NOMO-1 treated with DMSO at 0.1 percent for 48 hours (cell line): ENCODE data around the gene PNPLA1.
A peak's percentile ranks its signal among the peaks of the same experiment; 100 is the strongest.

Source experiments
- DNase-seq: peaks from one replicate; lab custom pipeline; 2025; ENCODE audit not compliant: unreplicated experiment; lab: John Stamatoyannopoulos, UW

Gene PNPLA1

DNA sequence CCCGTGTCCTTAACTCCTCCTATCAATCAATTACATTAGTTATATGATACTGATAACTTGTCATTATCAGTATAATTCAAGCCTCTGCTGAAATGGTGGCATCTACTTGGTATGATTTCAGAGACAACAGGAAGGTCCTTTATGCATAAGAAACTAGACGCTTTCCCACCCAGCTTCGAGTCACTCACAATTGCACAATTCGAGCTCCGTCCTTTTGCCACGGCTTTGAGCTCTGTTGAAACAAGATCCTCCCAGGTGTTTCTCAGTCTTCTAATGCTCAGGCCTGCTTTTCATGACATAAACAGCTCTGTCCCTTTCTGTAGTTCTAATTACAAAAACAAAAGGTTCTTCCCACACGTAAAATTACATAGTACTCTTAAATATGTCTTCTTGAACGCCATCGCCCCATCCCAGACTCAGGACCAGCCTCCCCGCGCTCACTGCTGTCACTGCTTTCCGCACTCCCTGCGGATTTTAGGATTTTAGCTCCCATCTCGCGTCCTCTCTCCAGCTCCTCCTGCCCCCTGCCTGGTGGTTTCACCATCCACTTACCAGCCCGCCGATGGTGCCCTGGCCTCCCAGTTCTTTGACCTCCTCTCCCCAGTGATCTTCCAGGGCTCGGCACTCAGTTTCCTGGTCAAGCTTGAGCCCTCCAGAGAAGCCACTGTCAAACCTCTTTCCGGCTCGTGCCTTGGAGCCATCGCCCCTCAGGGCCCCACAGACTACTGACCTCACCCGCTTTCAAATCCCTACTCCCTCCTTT, 23.2 kb upstream of the PNPLA1 start:
- peak; percentile 80 for DNase-seq

DNA sequence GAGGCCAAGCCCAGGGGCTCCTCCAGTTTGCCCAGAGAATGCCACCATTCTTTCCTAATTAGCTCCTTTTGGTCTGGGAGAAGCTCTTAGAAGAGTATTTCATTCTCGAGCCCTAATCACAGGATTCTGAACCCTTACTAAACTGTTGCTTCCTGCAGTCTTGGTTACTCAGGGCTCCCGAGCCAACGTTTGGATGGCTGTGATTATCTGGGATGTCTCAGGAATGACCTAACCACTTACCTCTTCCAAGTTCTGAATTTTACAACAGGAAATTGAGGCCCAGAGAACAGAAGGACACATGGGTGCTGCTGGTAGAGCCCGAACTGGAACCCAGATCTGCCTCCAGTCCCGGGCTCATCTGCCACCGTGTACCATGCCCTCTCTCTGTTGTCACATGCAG, 22.2 kb upstream of the PNPLA1 start:
- DNase-seq, result no peak

DNA sequence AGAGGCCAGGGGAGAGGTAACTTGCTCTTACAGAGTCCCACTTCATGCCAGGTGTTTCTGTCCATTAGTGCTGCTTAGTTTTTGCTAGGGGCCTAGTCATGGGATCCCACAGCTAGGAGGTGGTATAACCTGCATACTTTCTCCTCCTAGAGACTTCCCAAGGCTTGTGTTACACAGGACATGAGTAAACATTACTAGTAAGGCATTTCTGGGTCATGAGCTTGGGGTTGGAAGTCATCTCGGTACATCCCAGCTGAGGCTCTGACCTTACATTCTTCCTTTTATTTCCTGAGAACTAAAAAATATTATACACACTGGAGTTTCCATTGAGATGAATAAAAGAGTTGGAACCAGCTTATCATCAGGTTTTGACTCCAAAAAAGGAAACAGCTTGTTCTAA, 20.9 kb upstream of the PNPLA1 start:
- DNase-seq, result no peak

- DNase-seq, result no peak
Observed at GRCh38 chr6:36249536-36249935, 20.3 kb upstream of the PNPLA1 start.

DNA sequence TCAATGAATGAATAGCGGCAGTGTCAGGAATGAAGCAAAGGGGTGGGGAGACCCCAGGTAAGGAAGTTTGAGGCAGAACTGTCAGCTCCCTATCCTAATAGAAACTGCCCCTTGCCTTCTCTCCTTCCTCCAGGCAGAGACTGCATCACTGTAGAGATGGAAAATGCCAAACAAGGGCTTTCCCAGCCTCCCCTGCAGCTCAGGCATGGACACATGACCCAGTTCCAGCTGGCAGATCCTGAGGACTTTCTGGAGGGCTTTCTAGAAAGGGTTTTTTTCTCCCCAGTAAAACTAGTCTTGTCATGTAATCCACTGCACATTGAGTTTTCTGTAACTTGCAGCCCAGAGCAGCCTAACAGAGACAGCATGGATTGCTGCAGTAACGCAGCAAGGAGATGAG, 17.9 kb upstream of the PNPLA1 start:
- no peak for DNase-seq

- no peak for DNase-seq
Observed at GRCh38 chr6:36263390-36264000, 6.4 kb upstream of the PNPLA1 start.

GRCh38 chr6:36265744-36266143, 4.1 kb upstream of the PNPLA1 start:
- no peak for DNase-seq

GRCh38 chr6:36266913-36267644, 2.8 kb upstream of the PNPLA1 start:
- no peak for DNase-seq

DNA sequence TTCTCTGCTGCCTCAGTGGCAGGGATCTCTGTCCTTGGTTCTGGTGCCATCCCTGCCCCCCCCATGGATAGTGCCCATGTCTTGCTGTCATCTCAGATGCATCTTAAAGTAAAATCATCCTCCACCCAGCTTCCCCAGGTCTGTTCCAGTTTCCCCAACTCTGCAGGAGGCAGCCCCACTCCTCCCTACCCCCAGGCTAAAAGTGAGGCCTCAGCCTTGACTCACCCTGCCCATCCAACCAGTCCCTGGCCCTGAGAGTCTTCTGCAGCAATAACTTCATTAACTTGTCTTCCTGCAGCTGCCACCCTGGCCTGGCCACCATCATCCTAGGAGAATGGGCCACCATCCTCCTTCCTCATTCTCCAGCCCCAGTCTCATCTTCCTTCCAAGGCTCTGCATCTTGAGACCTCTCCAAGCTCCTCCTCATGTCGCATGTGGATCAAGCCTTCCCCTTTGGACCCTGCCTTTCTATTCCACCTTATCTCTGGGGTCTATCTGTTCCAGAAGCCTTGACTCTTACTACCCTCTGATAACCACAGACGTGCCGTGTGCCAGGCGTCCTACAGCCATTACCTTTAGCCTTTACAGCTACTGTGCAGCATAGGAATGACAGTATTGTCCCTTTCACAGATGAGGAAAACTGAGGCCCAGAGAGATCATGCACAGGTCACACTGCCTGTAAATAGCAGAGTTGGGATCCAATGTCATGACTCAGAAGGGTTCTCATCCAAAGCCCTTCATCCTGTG, 2.0 kb upstream of the PNPLA1 start:
- DNase-seq, result no peak

- no peak for DNase-seq
Observed at GRCh38 chr6:36268478-36269275, 1.2 kb upstream of the PNPLA1 start.

- no peak for DNase-seq
Observed at GRCh38 chr6:36272234-36272633, 2.4 kb downstream of the PNPLA1 start.

DNA sequence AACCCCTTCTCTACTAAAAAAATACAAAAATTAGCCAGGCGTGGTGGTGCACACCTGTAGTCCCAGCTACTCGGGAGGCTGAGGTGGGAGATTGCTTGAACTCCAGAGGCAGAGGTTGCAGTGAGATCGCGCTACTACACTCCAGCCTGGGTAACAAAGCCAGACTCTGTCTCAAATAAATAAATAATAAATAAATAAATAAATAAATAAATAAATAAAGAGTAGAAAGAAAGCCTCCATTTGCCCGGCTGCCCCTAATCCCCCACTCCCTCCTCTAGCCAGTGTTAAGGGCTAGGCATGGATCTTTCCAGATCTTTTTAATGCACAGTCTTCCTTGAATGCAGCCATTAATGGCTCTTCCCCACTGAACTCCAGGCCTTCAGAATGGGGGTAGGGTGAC, 3.2 kb downstream of the PNPLA1 start:
- no peak for DNase-seq

DNA sequence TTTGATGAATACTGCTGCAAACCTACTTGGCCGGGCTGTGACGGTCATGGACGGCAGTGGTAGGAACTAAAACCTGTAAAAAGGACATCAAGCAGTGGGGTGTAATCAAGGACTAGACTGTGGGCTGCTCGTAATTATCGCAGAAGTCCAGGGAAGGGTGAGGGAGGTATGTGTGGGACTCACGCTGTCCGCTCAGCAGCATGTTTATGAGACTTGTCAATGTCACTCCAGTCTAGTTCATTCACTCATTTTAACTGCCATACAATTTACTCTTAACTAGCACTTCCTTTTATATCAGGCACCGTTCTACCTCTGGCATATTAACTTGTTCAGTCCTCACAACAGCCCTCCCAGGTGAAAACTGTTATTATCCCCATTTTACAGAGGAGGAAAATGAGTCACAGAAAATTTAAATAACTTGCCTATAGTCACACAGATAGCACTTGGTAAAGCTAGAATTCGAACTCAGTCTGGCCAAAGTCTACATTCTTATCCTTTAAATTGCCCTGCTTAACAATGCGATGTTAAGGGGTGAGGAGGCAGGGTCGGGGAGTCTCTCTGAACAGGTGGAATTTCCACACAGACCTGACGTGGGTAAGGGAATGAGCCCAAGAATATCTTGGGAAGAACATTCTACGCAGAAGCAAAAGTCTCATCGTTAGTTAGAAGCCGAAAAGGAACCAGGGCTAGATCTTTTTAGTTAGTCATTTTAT, 4.1 kb downstream of the PNPLA1 start:
- no peak for DNase-seq

- DNase-seq, result no peak
Observed at GRCh38 chr6:36276581-36277536, 7.0 kb downstream of the PNPLA1 start.

DNA sequence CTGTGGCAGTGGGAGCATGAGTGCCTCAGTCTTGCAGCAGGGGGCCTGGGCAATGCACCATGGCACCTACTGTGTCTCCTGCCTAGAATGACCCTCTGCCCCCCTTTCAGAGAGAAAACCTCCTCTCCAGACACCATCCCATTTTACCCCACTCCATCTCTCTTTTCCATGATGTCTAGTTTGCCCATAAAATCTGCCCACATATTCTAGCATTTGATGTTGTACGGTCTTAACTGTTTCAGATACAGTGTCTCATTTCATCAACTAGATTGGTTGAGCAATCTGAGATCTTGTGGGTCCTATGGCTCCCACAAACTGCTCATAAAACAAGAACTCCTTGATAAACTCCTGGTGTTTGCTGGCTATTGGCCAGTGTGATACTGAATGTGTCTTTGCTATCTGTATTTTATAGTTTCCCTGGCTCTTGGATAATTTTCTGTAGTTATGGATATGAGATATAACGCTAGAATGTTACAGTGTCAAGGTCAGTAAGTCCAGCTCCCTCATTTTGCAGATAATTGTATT, 8.1 kb downstream of the PNPLA1 start:
- DNase-seq, result peak; percentile 4

- peak; percentile 88 for DNase-seq
Observed at GRCh38 chr6:36280467-36280866, 10.6 kb downstream of the PNPLA1 start.

GRCh38 chr6:36280983-36281382, 11.1 kb downstream of the PNPLA1 start:
- DNase-seq, result no peak

GRCh38 chr6:36283608-36284007, 13.7 kb downstream of the PNPLA1 start:
- DNase-seq, result no peak

GRCh38 chr6:36284359-36284758, 14.5 kb downstream of the PNPLA1 start:
- DNase-seq, result no peak
